Measurements from ENCODE around the gene GSTT2B.
"Not testable (repeated sequence)": the region's sequence is repeated elsewhere in the genome, so short reads cannot be mapped to it uniquely, and the experiment has no call there.

GSTT2B gene, protein sequence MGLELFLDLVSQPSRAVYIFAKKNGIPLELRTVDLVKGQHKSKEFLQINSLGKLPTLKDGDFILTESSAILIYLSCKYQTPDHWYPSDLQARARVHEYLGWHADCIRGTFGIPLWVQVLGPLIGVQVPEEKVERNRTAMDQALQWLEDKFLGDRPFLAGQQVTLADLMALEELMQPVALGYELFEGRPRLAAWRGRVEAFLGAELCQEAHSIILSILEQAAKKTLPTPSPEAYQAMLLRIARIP

DNA sequence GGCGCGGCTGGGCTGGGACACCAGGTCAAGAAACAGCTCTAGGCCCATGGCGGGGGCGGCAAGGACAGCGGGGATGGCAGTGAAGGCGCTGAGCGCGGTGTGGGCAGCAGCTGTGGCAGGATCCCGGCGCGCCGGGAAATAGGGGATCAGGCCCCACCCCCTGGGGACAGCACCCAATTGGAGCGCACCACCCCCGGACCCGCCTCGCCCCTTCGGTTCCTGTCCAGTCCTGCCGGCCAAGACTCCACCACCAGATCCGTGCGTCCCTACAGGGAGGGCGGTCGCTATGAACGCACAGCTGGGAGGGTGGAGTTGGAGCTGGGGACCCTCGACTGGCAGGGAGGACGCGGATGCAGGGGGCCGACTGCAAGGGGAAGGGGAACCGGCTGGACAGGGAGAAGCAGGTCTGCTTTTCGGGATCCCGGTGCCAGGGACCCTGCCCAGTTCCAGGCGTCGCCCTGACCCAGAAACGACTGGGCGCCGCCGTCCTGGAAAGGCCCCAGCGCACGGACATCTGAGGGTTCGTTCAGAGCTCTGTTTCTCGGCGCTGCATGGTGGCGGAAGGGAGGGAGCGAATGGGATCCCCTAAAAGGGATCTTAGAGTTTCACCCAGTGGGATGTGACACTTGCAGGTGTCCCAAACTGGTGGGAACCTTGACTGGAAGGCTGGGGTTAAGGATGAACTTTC lies at the start of gene GSTT2B:
TSS of gene GSTT2B (minus strand) at position 112 of the 688 bp plus-strand sequence. CDS start at position 48, 64 bp downstream.
- not testable (repeated sequence) for DNase-seq (ENCODE audit: low read depth)

DNA sequence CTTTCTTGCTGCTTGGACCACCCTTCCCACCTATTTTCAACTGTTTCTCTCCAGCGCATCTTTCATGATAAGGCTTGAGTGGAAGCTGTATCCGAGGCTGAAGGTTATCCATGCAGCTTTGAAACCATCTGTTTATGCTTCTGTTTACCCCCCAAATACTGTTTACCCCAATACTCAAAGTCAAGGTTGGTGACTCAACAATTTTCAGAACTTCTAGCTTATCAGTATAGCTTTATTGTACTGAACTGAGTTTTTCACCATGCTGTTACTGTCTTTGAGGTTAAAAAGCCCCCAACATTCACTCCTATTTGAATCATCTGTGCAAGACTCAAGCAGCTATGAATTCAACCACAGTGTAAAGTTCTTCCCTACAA lies 49.0 kb upstream of the GSTT2B start:
- no peak for DNase-seq (ENCODE audit: low read depth)

DNA sequence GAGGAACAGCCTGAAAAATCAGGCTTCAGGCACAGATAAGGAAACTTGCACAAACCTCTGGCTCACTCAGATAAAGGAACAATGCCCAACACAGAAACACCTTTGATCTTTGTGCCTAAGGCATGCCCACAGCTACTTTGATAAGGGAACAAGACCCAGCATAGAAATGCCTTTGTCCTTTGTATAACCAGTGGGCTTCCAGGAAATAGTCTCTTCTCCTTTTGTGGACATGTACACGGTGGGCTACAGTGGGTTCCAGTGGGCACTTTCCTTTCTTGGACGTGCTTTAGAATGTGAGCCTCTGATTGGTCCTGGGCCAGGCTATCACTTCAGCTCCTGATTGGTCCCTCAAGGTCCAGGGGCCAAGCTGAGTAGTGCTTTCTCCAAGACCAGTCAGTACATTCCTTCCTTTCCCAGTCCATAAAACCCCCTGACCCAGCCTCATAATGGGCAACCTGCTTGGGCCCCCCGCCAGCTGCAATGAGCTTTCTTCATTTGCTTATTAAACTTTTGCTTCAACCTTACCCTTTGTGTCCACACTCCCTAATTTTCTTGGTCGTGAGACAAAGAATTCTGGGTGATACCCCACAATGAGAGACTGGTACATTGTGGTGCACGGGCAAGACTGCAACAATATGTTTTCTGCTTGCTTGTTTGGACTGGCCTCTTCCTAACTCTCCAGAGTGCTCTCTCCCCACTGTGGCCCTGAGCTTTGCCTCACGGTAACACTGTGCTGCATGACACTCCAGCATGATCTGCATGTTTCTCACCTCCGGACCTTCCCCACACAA lies 48.4 kb upstream of the GSTT2B start:
- DNase-seq (ENCODE audit: low read depth): no peak

DNA sequence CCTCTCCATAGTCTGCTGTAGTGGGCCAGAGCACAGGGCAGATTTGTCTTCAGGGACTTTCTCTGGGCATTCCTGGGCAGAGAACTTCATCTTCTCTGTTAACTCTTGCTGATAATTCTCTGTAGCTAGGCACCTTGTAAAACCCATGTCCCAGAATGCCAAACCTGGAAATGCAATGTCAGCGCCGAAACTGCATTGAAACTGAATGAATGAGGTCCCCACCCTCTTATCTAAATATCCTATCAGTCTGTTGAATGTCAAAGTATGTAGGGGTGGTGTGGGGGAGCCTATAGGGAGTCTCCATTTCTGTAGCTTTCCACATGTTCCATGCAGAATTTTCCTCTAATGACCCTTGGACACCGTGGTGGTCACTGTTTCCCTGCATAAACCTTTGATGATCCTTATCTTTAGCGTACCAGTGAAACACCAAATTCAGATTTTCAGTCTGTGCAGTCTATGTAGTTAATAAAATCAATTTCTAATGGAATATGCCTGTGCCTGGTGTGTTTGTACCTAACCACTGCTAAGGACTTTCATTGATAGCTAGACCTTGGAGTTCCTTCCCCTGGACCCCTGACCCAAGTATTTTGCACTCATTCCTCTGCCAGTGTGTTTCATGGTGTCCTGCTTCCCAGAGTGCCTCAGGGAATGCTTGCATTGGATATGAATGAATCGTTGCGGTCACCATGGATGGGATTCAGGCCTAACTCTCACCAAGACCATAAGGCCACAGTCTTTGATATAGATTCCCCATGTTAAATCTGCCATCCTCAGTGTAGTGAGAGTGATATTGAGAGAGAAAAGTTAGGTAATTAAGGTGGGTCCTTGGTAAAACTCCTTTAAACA lies 47.6 kb upstream of the GSTT2B start:
- no peak for DNase-seq (ENCODE audit: low read depth)

DNA sequence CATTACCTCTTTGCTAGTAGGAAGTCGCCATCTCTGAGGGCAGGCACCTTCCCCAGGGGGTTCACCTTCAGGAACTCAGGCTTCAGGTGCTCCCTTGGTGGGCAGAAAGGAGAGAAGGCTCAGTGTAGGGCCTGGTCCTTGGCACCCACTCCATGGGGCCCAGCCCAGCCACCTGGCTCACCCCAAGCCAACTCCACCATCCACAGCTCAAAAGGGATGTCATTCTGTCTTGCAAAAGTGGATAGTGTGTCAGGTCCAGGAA lies 47.0 kb upstream of the GSTT2B start:
- no peak for DNase-seq (ENCODE audit: low read depth)

DNA sequence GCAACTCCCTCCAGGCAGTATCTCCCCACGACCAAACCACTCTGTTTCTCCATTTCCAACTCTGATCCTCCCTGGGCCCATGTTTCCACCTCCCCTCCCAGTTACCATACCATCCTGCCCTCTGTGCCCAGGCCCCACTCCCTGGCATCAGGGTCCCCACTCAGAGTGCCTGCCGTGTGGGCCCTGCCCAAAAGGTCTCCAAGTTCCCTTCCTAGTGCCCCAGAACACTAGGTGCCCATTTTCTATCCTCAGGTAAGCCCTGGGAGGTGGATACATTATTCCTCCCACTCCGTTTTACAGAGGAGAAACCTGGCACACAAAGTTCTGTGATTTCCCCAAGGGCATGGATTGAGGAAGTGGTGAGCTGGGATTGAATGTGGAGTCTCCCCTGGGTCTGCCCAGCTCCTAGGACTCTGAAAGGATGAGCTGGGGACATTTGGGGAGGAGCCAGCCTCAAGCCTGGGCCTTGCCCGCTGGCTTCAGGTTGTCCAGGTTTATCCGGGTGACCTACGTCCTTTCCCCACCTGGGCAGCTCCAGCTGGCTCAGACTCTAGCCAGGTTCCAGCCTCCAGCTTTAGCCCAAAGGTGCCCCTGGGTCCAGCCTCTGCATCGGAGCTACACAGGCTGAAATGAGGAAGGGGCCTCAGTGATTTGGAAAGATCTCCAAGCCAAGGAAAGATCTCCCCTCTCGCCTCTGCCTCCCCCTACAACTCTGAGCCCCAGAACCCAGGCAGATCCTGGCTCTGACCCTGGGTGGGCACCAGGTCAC lies 46.4 kb upstream of the GSTT2B start:
- DNase-seq (ENCODE audit: low read depth): no peak

DNA sequence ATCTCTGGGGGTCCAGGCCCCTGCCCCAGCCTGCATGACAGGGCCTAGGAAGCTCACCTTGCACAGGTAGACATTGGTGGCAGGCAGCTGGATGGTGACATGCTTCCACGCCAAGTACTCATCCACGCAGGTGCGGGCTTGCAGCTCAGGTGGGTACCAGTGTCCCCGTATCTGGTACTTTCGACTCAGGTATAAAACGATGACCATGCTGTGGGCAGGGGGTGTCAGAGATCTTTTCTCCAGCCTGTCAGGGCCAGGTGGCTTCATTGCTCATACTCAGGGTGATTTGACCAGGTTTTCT lies 45.9 kb upstream of the GSTT2B start:
- no peak for DNase-seq (ENCODE audit: low read depth)

DNA sequence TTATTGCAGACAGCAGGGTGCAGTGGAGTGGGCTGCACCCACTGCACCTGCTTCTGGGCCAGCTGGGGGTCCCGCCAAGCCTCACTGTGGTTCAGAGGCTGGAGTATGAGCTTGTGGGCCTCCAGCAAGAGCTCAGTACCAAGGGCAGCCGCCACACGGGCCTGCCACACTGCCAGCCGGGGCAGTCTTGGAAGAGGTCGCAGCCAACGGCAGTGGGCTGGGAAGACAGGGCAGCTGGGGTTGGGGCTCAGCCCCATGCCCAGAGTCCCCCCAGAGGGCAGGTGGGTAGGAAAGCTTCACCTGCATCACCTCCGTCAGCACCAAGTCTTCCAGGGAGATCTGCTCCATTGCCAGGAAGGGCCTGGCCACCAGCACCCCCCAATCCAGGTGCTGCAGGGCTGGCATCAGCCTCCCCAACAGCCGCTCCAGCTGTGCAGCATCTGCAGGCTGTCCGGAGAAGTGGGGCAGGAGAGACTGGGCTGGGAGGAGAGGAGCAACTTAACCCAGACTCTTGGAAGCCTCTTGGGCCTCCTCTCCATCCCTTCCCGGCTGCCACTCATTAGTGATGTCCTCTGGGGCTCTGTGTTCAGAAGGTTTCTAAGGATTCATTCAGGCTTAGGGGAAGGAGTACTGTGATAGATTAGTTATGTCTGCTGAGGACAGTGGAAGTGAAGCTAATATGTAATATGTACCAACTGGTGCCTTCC lies 45.4 kb upstream of the GSTT2B start:
- no peak for DNase-seq (ENCODE audit: low read depth)

DNA sequence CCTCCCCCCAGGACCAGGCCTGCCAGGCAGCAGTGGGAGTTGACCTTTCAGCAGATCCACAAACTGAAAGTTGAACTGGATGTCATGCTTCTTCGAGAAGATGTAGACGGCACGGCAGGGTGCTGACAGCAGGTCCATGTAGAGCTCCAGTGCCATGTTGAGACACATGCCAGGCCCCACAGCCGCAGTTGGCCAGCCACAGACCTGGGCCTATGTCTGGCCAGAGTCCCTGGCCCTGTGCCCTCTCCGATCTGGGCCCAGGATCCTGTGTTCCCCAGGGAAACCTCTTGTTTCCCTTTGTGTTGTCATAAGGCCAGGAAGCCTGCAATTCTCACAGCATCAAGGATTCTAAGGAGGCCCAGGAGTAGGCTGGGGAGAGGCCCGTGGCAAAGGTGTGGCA lies 44.2 kb upstream of the GSTT2B start, which contains the start of gene GSTT4:
TSS of gene GSTT4 (minus strand) at position 253 of the 400 bp plus-strand sequence. CDS start at position 156, 97 bp downstream.
- no peak for DNase-seq (ENCODE audit: low read depth)

DNA sequence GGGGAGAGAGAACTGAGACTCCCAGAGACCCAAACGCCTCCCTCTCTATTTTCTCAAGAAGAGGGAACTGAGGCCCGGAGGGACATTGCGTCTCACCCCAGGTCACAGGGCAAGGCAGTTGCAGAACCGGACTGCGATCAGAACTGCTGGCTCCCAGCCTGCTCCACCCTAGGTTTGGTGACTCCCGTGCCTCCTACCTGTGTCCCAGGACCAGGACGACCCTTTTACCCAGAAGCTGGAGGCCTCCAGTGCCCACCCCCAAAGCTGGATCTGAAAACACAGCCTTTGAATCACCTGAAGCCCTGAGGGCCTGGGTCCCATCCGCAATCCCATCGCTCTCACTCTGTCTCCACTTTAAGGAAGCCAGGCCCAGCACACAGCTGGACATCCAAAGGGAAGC lies 42.9 kb upstream of the GSTT2B start:
- DNase-seq (ENCODE audit: low read depth): no peak

DNA sequence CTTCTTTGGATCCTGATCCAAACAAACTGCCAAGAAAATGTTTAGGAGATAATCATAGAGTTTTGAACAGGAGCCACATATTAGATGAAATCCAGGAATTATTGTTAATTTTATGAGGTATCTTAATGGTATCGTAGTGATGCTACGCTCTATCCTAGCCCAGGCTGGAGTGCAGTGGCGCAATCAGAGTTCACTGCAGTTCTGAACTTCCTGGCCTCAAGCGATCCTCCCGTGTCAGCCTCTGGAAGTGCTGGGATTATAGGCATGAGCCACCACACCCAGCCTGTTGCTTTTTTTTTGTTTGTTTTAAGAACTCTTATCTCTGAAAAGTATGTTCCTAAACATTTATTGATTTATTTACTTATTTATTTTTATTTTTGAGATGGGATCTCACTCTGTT lies 41.9 kb upstream of the GSTT2B start:
- DNase-seq (ENCODE audit: low read depth): no peak

DNA sequence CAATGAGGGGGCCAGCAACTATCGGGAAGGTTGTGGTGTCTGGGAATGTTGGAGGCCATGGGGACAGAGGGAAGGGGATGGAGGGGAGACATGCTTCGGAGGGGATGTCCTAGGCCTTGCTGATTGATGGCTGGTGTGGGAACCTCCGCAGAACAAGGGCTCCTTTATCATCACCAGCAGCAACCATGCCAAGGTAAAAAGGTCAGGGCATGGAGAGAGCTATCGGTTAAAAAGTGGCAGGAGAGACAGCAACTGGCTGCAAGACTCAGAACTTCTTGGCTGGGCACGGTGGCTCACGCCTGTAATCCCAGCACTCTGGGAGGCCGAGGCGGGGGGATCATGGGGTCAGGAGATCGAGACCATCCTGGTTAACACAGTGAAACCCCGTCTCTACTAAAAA lies 41.3 kb upstream of the GSTT2B start:
- DNase-seq (ENCODE audit: low read depth): no peak

DNA sequence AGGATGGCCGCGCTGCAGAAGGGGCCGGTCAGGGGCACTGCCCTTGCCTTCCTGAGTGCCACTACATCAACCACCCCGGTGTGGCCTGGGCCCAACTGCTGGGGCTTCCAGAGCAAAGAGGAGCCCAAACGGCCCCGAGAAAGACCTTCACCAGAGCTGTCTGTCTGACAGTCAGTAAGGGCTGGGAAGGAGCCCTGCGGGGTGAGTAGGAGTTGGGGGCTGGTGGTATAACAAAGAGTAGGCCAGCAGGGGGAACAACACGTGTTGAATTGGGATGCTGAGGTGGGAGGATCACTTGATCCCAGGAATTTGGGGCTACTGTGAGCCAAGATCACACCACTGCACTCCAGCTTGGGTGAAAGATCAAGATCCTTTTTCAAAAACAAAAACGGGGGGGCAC lies 40.3 kb upstream of the GSTT2B start:
- DNase-seq (ENCODE audit: low read depth): no peak

DNA sequence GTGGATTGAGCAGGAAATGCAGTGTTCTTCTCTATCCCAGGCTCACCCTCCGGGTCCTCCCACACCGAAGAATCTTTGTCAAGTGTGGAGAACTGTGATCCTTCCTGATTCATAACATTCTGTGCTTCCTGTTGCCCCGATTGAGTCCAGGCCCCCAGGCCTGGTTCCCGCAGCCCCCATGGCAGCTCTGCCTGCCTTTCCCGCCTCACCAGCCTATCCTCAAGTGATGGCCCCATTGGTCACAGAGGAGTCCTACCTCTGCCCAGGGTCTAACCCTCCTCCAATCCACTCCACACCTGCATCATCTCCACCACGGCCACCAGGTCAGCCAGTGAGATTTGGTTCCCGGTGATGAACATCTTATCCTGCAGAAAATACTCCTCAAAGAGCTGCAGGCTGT lies 38.8 kb upstream of the GSTT2B start:
- not testable (repeated sequence) for DNase-seq (ENCODE audit: low read depth)

DNA sequence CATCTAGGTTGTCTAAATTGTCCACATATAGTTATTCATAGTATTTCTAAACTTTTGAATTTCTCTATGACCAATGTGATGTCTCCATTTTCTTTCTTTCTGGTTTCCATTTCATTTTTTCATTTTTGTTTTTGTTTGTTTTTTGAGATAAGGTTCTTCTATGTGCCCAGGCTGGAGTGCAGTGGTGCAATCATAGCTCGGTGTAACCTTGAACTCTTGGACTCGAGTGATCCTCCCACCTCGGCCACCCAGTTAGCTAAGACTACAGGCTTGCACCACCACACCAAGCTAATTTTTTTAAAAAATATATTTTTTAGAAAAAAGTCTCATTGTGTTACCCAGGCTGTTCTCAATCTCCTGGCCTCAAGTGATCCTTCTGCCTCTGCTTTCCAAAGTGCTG lies 36.1 kb upstream of the GSTT2B start:
- DNase-seq (ENCODE audit: low read depth): no peak

DNA sequence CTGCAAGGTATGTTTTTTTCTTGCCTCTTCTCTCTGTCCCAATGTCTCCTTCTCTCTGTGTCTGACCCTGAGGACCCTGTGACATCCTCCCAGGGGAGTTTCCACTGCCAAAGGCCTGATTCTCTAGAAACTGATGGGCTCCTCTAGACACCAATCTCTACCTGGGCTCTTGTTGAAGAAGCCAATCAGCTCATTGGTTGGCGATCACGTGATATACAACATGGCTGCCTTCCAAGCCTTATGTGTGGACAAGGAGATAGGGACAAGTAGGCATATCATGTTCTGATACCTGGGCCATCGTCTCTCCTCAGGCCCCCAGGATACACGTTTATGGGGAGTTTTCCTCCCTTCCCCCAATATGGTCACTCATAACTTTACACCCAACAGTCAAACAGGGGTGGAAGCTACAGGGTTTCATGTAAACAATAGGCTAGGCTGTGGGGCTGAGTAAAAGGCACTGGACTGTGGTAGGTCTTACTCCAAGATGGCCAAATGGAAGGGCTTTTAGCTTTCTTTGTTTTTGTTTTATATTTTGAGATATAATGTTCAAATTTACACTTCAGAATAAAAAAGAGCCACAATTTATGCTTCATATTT lies 32.7 kb upstream of the GSTT2B start:
- not testable (repeated sequence) for DNase-seq (ENCODE audit: low read depth)

DNA sequence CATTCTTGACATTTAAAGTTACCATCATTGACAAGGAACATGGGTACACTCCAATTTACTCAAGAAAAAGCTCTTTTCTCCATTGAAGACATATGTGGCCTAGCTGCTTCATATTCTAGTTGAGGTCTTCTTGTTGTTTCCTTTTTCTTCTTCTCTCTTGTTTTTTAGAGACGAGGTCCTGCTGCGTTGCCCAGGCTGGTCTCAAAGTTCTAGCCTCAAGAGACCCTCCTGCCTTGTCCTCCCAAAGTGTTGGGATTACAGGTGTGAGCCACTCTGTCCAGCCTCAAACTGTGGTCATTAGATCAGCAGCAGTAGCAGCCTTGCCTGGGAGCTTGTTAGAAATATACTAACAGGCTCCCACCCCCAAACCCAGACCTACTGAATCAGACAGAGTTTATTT lies 32.1 kb upstream of the GSTT2B start:
- not testable (repeated sequence) for DNase-seq (ENCODE audit: low read depth)

DNA sequence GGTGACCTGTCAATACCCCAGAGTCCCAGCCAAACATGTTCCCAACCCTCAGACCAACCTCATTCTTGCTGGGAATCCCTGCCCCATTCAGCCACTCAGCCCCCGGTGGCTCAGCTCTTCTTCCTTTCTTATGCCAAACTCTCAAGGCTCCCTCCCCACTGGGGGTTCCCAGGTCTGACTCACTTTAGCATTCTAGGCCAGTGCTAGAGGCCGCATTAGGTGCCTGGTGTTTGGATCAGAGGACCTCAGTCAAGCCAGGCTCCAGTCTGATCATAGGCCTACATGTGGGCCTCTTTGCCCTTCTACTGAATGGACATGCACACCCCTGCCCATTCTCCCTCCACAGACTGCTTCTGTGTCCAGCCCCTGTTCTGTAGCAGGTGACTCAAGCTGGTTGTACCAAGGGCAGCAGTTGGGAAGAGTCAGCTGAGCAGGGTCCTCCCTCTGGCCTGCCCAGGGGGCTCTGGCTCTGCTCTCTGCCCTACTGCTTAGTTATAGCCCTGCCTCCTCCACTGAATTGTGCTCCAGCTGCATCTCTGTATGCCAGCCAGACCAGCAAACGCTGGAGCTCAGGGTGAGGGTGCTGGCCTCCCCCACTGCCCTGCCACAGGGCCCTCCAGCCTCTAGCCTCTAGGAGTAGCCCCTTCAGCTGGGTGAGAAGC lies 28.7 kb upstream of the GSTT2B start:
- not testable (repeated sequence) for DNase-seq (ENCODE audit: low read depth)

DNA sequence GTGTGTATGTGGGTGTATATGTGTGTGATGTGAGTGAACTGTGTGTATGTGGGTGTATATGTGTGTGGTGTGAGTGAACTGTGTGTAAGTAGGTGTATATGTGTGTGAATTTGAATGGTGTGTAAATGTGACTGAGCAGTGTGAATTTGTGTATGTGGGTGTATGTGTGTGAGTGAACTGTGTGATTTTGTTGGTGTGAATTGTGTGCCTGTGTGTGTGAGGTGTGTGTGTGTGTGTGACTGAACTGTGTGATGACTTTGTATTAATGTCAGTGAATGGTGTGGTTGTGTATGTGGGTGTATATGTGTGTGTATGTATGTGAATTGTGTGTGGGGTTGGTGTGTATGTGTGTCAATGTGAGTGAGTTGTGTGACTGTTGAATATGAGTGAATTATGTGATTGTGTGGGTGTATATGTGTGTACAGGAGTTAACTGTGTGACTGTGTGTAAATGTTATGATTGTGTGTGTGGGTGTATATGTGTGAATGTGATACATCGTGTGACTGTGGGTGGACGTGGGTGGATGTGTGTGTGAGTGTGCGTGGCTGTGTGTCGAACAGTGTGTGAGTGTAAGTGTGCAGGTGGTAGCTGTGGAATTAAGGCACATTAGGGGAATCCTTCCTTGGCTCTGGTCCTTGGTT lies 25.7 kb upstream of the GSTT2B start:
- DNase-seq (ENCODE audit: low read depth): not testable (repeated sequence)

DNA sequence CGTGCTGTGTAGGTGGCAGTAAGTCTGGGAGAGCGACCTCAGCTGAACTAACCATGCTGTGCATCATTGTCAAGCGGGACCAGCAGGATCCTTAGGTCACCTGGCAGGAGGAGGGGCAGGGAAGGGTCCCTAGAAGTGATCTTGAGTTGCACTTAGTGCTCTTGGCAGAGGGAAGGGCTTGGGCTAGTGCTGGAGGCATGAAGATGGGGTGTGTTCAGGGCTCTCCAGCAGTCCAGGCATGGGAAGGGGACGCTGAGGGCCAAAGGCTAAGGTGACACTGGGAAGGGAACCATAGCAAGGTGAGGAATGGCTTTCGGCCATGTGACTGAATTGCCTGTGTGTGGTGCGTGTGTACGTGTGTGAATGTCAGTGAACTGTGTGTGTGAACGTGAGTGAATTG lies 25.1 kb upstream of the GSTT2B start:
- DNase-seq (ENCODE audit: low read depth): not testable (repeated sequence)
